ENCODE measurements around the gene PASD1. TPM values are rescaled to one million over a fixed set of nuclear protein-coding genes. Genes with fewer than 3 reads are reported as not detected.

Gene PASD1
- total and polyA plus RNA-seq, 3 experiments from 2014 or later = not detected

GRCh38 chrX:151700581-151700980, 137.1 kb downstream of the PASD1 start:
- Mint-ChIP-seq H3K27me3 (peaks cover 6 to 18% of the 10 kb centered on the region in 2 donors), H3K27ac (no peak overlapping the region), H3K4me3 (no peak overlapping the region), H3K9me3 (peaks cover 0 to 2% (median 0%) of the 10 kb centered on the region in 5 donors), H3K36me3 (no peaks in the 10 kb centered on the region), H3K4me1 (no peaks in the 10 kb centered on the region)
- H3K4me1 ChIP-seq (ENCODE audit: insufficient read depth, low read length) = no peaks in the 10 kb centered on the region
- ChIA-PET POLR2A (no interaction called here), CTCF (no interaction called here)
- no peaks in the 10 kb centered on the region for H3K27me3 ChIP-seq (ENCODE audit: insufficient read depth, low read length, poor library complexity, severe bottlenecking)
- H3K4me3 ChIP-seq (ENCODE audit: low read length) = no peak overlapping the region
- no peak overlapping the region for H3K27ac ChIP-seq (ENCODE audit: low read depth, low read length)
- no peaks in the 10 kb centered on the region for H3K9me3 ChIP-seq (ENCODE audit: low read length)
- no peak for DNase-seq
- H3K36me3 ChIP-seq (ENCODE audit: insufficient read depth, low read length) = no peaks in the 10 kb centered on the region

GRCh38 chrX:151701071-151701470, 137.6 kb downstream of the PASD1 start:
- CTCF ChIA-PET = no interaction called here
- Mint-ChIP-seq H3K36me3 (no peaks in the 10 kb centered on the region), H3K4me3 (no peak overlapping the region), H3K27me3 (peaks cover under 1 to 16% of the 10 kb centered on the region in 2 donors), H3K9me3 (peaks cover 0 to 2% (median 0%) of the 10 kb centered on the region in 5 donors), H3K4me1 (no peaks in the 10 kb centered on the region), H3K27ac (no peak overlapping the region)
- no peaks in the 10 kb centered on the region for H3K36me3 ChIP-seq (ENCODE audit: insufficient read depth, low read length)
- H3K27ac ChIP-seq (ENCODE audit: low read depth, low read length) = no peak overlapping the region
- no peaks in the 10 kb centered on the region for H3K9me3 ChIP-seq (ENCODE audit: low read length)
- POLR2A ChIA-PET = no interaction called here
- no peaks in the 10 kb centered on the region for H3K4me1 ChIP-seq (ENCODE audit: insufficient read depth, low read length)
- no peak overlapping the region for H3K4me3 ChIP-seq (ENCODE audit: low read length)
- no peak for DNase-seq
- H3K27me3 ChIP-seq (ENCODE audit: insufficient read depth, low read length, poor library complexity, severe bottlenecking) = no peaks in the 10 kb centered on the region

DNA sequence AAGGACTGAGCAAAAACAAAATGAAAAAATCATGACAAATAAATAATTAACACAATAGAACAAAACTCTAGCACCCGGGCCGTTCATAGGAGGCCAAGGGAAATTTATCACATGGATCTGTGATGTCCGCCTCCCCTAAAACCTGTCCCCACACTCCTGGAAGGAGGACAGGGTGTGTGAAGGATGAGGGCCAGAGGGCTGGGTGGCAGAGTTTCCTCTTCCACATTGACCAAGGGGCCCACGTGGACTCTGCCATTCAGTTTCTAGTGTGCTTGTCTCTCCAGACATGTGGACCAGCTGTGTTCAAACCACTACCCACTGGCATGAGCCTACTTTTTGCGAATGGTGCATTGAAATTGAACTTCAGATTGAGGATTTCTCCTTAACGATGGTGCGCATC, 138.1 kb downstream of the PASD1 start:
- Mint-ChIP-seq H3K27me3 (peaks cover 0 to 15% of the 10 kb centered on the region in 2 donors), H3K27ac (no peak overlapping the region), H3K4me1 (no peaks in the 10 kb centered on the region), H3K36me3 (no peaks in the 10 kb centered on the region), H3K4me3 (no peak overlapping the region), H3K9me3 (peaks cover 0 to 2% (median 0%) of the 10 kb centered on the region in 5 donors)
- Histone ChIP-seq H3K27ac (ENCODE audit: low read depth, low read length) (no peak overlapping the region), H3K4me1 (ENCODE audit: insufficient read depth, low read length) (no peaks in the 10 kb centered on the region), H3K27me3 (ENCODE audit: insufficient read depth, low read length, poor library complexity, severe bottlenecking) (no peaks in the 10 kb centered on the region), H3K9me3 (ENCODE audit: low read length) (no peaks in the 10 kb centered on the region), H3K4me3 (ENCODE audit: low read length) (no peak overlapping the region), H3K36me3 (ENCODE audit: insufficient read depth, low read length) (no peaks in the 10 kb centered on the region)
- POLR2A ChIA-PET = no interaction called here
- CTCF ChIA-PET = no interaction called here
- DNase-seq = no peak

- H3K27me3 ChIP-seq (ENCODE audit: insufficient read depth, low read length, poor library complexity, severe bottlenecking) = no peaks in the 10 kb centered on the region
- H3K27me3 Mint-ChIP-seq = peaks cover 0 to 18% of the 10 kb centered on the region in 2 donors
- H3K27ac Mint-ChIP-seq = no peak overlapping the region
- H3K36me3 Mint-ChIP-seq = no peaks in the 10 kb centered on the region
- no peaks in the 10 kb centered on the region for H3K4me1 ChIP-seq (ENCODE audit: insufficient read depth, low read length)
- no peaks in the 10 kb centered on the region for H3K36me3 ChIP-seq (ENCODE audit: insufficient read depth, low read length)
- H3K4me1 Mint-ChIP-seq = no peaks in the 10 kb centered on the region
- DNase-seq = no peak
- no peaks in the 10 kb centered on the region for H3K9me3 ChIP-seq (ENCODE audit: low read length)
- H3K9me3 Mint-ChIP-seq = peaks cover 0 to 2% (median 0%) of the 10 kb centered on the region in 5 donors
- H3K4me3 ChIP-seq (ENCODE audit: low read length) = no peak overlapping the region
- no peak overlapping the region for H3K4me3 Mint-ChIP-seq
- ChIA-PET POLR2A (no interaction called here), CTCF (no interaction called here)
- no peak overlapping the region for H3K27ac ChIP-seq (ENCODE audit: low read depth, low read length)
These were observed 138.7 kb downstream of the PASD1 start for GRCh38 chrX:151702026-151702714.

DNA sequence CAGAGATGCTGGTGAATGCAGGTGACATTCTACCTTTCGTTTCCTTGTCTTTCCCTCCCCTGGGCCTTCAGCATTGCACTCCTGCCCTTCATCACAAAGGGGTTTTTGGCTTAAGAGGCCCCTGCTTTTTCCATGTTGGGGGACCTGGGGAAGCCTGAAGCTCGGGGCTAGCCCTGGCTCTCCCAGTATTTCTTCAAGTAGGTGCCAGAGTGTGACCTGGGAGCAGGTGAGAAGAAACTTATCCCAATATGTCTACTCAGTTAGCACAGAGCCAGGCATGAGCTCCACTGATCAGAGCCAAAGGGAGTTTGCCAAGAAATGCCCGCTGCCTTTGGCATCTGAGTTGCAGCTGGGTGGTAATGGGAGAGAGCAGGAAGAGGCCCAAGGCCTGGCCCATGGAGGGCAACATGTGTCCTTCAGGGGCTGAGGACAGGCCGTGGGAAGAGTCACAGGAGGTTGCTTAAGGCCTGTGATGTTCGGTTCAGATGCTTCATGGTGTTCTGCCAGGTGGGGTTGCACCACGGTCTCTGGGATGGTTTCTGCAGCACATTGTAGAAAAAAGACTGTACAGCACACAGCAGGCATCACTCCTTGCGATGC, 139.4 kb downstream of the PASD1 start:
- CTCF ChIA-PET = no interaction called here
- Histone ChIP-seq H3K27ac (ENCODE audit: low read depth, low read length) (no peak overlapping the region), H3K4me3 (ENCODE audit: low read length) (no peak overlapping the region), H3K27me3 (ENCODE audit: insufficient read depth, low read length, poor library complexity, severe bottlenecking) (no peaks in the 10 kb centered on the region), H3K4me1 (ENCODE audit: insufficient read depth, low read length) (no peaks in the 10 kb centered on the region), H3K9me3 (ENCODE audit: low read length) (no peaks in the 10 kb centered on the region), H3K36me3 (ENCODE audit: insufficient read depth, low read length) (no peaks in the 10 kb centered on the region)
- H3K27ac Mint-ChIP-seq = no peak overlapping the region
- no peaks in the 10 kb centered on the region for H3K36me3 Mint-ChIP-seq
- POLR2A ChIA-PET = no interaction called here
- H3K4me3 Mint-ChIP-seq = no peak overlapping the region
- H3K9me3 Mint-ChIP-seq = peaks cover 0 to 2% (median 0%) of the 10 kb centered on the region in 5 donors
- no peaks in the 10 kb centered on the region for H3K4me1 Mint-ChIP-seq
- DNase-seq = no peak
- peaks cover 0 to 21% of the 10 kb centered on the region in 2 donors for H3K27me3 Mint-ChIP-seq

- ChIA-PET CTCF (no interaction called here), POLR2A (no interaction called here)
- H3K4me3 ChIP-seq (ENCODE audit: low read length) = no peak overlapping the region
- Mint-ChIP-seq H3K4me3 (no peak overlapping the region), H3K36me3 (no peaks in the 10 kb centered on the region), H3K4me1 (no peaks in the 10 kb centered on the region), H3K27me3 (peaks cover 0 to 21% of the 10 kb centered on the region in 2 donors), H3K27ac (no peak overlapping the region), H3K9me3 (peaks cover 0 to 2% (median 0%) of the 10 kb centered on the region in 5 donors)
- H3K27me3 ChIP-seq (ENCODE audit: insufficient read depth, low read length, poor library complexity, severe bottlenecking) = no peaks in the 10 kb centered on the region
- no peaks in the 10 kb centered on the region for H3K4me1 ChIP-seq (ENCODE audit: insufficient read depth, low read length)
- no peaks in the 10 kb centered on the region for H3K36me3 ChIP-seq (ENCODE audit: insufficient read depth, low read length)
- no peak for DNase-seq
- H3K9me3 ChIP-seq (ENCODE audit: low read length) = no peaks in the 10 kb centered on the region
- no peak overlapping the region for H3K27ac ChIP-seq (ENCODE audit: low read depth, low read length)
These were observed 140.0 kb downstream of the PASD1 start for GRCh38 chrX:151703487-151703886.

GRCh38 chrX:151704041-151704663, 140.7 kb downstream of the PASD1 start:
- Mint-ChIP-seq H3K27ac (no peak overlapping the region), H3K9me3 (peaks cover 0 to 2% (median 0%) of the 10 kb centered on the region in 5 donors), H3K27me3 (peaks cover 0 to 21% of the 10 kb centered on the region in 2 donors), H3K4me1 (no peaks in the 10 kb centered on the region), H3K4me3 (no peak overlapping the region), H3K36me3 (no peaks in the 10 kb centered on the region)
- no peak overlapping the region for H3K4me3 ChIP-seq (ENCODE audit: low read length)
- ChIA-PET POLR2A (no interaction called here), CTCF (no interaction called here)
- H3K27me3 ChIP-seq (ENCODE audit: insufficient read depth, low read length, poor library complexity, severe bottlenecking) = no peaks in the 10 kb centered on the region
- H3K36me3 ChIP-seq (ENCODE audit: insufficient read depth, low read length) = no peaks in the 10 kb centered on the region
- no peaks in the 10 kb centered on the region for H3K4me1 ChIP-seq (ENCODE audit: insufficient read depth, low read length)
- no peaks in the 10 kb centered on the region for H3K9me3 ChIP-seq (ENCODE audit: low read length)
- no peak for DNase-seq
- no peak overlapping the region for H3K27ac ChIP-seq (ENCODE audit: low read depth, low read length)

GRCh38 chrX:151708821-151709220, 145.3 kb downstream of the PASD1 start:
- H3K4me1 ChIP-seq (ENCODE audit: insufficient read depth, low read length) = no peaks in the 10 kb centered on the region
- H3K36me3 ChIP-seq (ENCODE audit: insufficient read depth, low read length) = no peaks in the 10 kb centered on the region
- DNase-seq = no peak
- Mint-ChIP-seq H3K27me3 (peaks cover 0 to 10% of the 10 kb centered on the region in 2 donors), H3K9me3 (peaks cover 0 to 2% (median 0%) of the 10 kb centered on the region in 5 donors), H3K4me3 (no peak overlapping the region), H3K36me3 (no peaks in the 10 kb centered on the region), H3K27ac (no peak overlapping the region), H3K4me1 (no peaks in the 10 kb centered on the region)
- no peak overlapping the region for H3K4me3 ChIP-seq (ENCODE audit: low read length)
- H3K27me3 ChIP-seq (ENCODE audit: insufficient read depth, low read length, poor library complexity, severe bottlenecking) = no peaks in the 10 kb centered on the region
- no peaks in the 10 kb centered on the region for H3K9me3 ChIP-seq (ENCODE audit: low read length)
- ChIA-PET CTCF (no interaction called here), POLR2A (no interaction called here)
- H3K27ac ChIP-seq (ENCODE audit: low read depth, low read length) = no peak overlapping the region
